ENCODE results near the gene PEX5L.

PEX5L gene

DNA sequence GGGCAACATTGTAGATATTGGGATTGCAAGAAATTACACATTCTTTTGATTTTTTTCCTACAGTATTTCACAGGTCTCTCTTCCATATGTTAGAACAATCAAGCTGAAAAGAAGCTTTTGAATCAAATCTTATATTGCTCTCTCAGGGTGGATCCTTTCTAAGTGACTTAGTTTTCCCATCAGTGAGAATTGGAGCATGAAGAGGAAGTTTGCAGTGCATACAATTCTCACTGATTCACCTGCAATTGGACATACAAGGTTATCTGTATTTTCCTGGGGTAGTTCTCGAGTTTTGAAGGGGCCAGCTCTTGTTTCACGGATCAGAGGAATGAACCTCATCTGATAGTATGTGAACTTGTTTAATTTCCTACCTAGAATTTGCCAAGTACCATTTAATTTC is 150.8 kb downstream of the PEX5L start:
- DNase-seq, result no peak

DNA sequence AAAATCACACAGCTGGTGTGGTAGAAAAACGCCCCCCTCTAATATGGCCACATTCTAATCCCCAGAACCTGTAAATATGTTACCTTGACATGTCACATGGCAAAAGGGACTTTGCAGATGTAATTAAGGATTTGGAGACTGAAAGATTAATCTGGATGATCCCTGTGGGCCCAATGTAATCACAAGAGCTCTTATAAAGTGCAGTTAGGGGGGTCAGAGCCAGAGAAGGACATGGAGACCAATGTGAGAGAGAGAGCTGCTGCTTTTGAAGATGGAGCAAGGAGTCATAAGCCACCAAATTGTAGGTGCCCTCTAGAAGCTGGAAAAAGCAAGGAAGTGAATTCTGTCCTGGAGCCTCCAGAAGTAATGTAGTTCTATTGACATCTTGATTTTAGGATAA is 152.6 kb downstream of the PEX5L start:
- no peak for DNase-seq

DNA sequence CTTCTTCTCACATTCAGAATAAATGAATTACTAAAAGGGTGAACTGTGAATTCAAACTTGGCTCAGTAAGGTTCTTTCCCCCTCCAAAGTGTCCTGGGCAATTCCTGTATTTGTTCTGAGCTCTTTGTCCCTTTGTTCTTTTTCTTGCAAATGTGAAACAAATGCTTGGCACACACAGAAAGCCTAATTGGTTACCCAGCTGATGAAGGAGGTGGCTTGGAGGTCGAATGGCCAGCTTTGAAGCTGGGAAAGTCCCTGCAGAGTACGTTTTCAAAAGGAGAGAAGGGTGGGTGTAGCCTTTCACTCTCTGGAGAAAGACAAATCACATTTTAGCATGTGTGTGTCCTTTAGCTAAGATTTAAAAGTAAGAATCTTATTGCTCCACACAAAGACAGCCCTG is 154.4 kb downstream of the PEX5L start:
- DNase-seq, result no peak

DNA sequence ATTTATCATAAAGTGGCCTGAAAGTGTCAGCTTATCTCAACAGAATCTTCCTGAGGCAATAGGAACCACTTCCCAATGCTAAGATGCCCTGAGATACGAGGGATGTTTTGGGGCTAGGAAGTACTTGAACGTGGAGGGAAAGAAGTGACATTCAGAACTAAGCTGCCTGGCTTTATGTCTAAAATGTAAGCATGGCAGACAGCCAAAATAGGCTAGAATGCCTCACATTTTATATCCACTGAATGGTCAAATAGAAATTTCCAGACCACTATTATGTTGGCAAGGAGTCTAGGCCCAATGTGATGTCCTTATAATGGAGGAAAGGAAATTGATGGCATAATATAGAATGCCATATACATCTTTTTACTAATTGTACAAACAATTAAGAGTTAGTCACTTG is 154.9 kb downstream of the PEX5L start:
- no peak for DNase-seq

DNA sequence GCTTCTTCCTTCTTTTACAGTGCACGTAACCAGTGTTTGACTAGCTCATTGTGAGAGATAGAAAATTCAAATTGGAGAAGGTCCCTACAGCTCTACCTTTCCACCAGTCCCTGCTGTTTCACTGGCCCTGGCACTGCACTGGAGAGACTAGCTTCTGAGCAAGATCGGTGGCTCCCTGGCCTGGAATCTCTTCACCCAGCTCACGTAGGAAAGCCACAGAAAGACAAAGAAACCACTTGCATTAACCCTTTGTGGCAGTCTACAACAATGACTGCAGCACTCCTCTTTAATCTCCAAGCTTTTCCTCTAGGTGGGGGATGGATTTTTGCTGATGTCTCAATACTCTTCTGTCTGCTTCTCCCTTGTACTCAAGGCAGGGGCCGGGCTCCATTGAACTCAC is 155.9 kb downstream of the PEX5L start:
- DNase-seq, result no peak

DNA sequence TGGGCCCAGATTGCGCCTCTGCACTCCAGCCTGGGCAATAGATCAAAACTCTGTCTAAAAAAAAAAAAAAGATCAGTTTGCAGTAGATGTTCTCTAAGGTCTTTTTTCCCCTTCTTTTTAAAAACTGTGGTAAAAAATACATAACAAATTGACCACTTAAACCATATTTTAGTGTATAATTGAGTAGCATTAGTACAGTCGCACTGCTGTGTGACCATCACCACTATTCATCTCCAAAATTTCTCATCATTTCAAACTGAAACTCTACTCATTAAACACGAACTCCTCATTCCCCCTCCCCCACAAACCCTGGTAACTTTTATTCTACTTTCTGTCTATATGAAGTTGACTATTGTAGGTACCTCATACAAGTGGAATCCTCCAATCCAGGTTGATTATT is 160.3 kb downstream of the PEX5L start:
- no peak for DNase-seq

DNA sequence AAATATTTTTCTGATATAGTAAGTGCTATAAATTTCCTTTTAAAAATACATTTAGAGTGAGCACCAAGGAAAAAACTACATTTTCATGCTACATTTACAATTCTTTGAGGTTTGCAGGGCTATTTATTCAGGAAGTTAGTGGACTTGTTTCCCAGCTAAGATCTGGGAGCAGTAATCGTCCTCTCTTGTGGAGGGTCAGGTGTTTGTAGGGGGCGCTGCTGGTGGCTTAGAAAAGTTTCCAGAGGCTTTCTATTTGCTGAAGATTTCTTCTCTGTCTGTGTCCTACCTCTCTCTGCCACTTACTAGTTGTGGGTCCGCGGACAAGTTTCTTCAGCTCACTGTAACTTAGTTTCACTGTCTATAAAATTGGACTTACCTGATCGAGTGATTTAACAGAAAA is 163.9 kb downstream of the PEX5L start:
- DNase-seq, result no peak

DNA sequence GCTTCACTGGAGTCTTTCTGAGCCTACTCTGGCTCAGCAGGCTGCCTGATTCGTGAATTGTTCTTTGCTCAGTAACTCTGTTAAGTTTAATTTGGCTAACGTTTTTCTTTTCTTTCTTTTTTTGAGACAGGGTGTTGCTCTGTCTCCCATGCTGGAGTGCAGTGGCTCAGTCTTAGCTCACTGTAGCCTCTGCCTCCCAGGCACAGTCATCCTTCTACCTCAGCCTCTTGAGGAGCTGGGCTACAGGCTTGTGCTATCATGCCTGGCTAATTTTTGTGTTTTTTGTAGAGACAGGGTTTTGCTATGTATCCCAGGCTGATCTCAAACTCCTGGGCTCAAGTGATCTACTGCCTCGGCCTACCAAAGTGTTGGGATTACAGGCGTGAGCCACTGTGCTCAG is 165.0 kb downstream of the PEX5L start:
- no peak for DNase-seq

DNA sequence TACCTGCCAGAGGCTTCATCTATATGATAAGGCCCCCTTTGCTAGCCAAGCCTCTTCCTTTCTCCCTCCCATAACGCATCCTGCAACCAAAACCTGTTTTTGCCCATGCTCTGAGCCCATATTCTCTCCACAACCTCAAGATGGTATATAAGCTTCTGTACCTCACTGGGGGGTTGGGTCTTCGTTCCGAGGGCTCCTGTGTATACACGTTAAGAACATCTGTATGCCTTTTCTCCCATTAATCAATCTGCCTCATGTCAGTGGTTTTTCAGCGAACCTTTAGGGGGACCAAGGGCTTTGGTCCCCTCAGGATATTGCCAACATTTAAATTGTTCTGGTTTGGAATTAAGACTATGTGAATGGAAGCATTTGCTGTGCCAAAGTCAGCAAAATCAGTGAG is 168.0 kb downstream of the PEX5L start:
- no peak for DNase-seq

DNA sequence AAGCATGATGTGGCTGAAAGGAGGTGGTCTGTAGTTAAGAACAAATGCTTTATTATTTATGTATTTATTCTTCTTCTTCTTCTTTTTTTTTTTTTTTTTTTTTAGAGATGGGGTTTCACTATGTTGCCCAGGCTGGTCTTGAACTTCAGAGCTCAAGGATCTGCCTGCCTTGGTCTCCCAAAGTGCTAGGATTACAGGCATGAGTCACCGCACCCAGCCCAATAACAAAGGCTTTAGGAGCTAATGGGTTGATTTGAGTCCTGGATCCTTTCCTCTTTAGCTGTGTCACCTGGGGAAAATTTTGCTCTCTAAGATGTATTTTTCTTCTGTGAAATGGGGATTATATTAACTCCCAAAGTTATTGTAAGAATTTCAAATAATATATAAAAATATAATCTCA is 168.8 kb downstream of the PEX5L start:
- no peak for DNase-seq

DNA sequence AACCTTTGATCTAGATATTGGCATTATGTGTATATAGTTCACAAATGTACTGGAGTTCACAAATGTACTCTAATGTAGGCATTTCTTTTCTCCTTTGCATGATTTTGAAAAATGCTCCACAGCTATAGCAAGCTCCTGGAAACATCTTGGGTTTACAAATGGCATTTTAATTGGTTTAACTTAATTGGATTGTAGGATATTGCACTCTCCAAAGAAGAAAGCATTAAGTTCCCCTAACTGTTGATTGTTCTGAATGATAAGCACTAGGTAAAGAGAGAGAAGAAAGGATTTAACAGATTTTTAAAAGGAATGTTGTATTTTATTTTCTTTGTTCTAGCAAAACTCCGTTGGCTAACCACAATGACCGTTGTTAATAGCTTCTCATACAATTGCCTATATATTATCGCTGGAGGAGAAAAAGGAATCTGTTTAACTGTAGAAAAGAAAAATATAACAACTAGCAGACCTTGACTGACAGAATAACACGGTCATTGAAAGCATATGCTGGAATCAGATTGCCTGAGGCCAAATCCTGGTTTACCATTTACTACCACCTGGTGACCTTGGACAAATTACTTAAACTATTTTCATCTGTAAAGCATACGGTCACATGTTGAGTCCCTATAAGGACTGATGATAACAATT is 170.8 kb downstream of the PEX5L start:
- no peak for DNase-seq

DNA sequence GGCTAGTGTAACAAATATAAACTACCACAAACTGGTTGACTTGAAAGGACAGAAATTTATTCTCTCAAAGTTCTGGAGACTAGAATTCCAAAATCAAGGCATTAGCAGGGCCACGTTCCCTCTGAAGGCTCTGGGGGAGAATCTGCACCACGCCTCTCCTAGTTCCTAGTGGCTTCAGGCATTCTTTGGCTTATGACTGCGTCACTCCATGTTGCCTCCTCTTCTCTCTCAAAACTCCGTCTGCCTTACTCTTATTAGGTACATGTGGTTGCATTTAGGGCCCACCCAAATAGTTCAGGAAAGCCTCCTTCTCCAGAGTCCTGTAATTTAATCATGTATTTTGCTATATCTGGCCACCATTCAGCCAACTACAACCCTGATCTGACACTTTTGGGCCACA is 174.8 kb downstream of the PEX5L start:
- no peak for DNase-seq

DNA sequence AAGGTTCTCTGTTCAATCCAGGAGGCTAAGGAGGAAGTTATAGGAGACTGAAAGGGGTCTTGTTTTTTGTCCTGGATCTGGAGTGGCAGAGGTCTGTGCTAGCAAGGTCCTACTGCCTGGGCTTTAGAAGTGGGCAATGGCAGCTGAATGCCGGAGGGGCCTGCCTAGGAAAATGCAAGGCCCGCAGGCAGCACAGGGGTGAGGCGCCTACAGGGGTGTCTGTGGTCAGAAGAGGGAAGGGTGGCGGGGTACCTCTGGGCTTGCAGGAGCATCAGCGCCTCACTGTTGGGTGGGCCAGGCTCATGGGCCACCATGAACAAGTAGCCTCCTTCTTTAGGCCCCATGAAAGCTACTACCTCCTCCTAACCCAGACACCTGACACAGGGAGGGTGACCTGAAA is 175.4 kb downstream of the PEX5L start:
- DNase-seq, result no peak

DNA sequence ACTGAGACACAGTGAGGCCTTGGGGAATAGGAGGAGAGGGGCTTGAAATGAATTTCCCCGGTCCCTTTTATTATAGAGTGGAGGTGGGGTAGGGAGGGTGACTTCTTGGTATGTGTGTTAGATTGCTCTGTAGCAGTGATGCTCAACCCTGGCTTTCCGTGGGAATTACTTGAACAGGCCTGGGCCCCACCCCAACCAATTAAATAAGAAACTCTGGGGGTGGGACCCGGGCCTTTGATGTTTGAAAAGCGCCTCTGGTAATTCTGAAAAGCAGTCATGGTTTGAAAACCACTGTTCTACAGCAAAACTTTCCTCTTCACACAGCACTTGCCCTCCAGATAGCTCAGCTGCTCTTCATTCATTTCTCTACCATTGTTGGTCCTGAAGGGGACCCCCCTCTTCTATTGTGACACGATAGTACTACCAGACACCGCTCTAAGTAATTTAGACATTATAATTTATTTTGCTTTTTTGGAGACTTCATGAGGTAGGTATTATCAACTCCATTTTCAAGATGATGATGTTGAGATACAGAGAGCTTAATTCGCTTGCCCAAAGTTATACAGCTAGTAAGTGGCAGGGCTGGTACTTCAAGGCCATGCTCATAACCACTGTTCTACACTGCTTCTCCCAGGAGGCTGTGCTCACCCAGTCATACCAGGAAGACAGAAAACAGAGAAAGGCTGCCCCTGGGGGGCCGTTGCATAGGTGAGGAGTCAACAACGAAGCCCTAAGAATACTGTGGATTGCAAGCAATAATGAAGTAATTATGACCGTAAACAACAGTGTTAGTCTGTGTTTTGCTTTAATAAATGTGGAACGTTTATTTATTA is 176.2 kb downstream of the PEX5L start:
- no peak for DNase-seq

DNA sequence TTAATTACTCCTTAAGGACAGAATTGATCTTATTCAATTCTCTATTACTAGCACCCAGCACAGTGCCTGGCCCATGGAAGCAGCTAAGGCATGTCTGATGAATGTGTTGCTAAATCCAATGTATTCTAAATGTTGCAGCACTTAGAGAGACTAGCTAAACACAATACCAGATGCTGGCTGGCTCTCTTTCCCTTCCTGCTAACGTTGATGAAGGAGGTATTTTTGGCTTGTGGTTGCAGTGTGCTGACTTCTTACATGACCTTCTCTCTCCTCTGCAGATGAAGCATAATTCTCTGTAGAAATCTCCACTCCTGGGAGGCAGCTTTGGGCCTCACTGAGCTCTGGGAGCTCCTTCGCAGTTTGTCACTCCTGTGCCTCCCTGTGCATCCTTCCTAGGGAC is 183.6 kb downstream of the PEX5L start:
- no peak for DNase-seq

DNA sequence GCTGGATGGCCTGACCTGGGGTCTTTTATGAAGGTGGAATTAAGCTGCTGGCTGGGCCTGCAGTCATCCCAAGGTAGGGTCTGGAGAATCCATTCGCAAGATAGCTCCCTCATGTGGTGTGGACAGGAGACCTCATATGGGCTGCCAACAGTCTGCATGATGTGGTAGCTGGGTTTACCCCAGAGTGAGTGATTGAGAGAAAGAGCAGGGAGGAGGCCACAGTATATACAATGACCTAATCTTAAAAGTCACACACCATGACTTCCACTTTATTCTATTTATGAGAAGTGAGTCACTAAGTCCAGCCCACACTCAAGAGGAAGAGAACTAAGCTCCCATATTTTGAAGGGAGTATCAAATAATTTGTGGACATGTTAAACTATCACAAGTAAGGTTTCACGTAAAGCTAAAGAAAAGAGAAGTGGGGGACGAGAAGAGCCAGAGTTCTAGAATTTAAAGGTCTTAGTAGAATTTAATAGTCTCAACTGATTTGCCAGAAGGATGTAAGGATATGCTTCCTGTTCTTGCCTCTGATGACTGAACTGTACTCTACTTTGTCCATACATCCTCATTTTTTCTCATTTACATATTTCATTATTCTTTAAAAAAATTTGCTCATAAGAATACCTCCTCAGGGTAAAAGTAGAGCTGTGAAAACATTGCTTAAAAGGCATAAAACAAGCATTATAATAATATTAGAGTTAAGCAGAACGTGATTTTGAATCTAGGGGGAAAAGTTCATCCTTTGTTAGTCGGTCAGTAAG is 184.4 kb downstream of the PEX5L start:
- no peak for DNase-seq

DNA sequence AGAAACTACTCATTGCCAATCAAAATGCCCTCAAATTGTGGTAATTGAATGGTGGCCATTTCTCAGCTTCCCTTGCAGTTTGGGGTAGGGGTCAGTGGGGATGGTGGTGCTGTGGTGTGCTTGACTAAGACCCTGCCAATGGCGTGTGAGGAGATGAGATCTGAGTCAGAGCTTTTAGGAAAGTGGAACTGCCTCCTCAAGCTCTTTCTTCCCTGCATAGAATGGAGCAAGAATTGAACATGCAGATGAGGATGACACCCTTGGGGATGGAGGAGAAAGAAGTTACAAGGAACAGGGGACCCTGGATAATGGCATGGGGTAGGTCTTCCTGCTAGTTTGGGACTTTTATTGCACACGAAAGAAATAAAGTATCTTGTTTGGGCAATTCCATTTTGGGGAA is 188.0 kb downstream of the PEX5L start:
- no peak for DNase-seq

DNA sequence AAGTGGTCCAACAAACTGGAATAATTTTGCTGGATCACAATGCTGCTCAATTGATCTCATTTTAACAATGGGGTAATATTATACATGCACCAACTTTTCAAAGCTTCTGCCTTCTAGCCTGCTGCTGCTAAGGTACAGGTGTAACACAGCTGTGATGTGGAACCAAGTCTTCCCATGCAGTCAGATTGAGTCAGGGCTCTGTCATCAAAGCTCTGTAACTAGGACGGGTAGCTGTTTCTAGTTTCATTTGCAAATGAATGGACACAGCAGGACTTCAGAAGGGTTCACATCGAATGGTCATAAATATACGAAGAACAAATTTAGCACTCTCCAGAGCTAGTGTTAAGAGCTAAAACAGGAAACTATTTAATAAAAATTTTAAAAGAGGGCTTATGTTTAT is 194.7 kb downstream of the PEX5L start:
- DNase-seq, result no peak

DNA sequence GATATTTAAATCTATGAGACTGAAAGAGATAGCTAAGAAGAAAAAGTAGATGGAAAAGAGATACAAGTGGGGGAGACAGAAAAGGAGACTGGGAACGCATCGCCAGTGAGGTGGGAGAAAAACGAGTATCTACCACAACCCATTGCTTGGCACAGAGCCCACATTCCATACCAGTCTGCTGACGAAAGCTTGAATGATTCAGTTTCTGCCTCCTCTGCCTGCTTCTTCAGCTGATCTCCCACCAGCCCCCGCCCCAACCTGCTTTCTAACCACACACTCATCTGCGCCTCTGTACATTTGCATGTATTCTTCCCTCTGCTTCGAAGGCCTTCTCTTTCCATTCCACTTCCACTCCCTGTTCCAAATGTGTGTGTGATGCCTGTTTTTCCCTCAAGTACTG is 195.8 kb downstream of the PEX5L start:
- DNase-seq, result no peak

DNA sequence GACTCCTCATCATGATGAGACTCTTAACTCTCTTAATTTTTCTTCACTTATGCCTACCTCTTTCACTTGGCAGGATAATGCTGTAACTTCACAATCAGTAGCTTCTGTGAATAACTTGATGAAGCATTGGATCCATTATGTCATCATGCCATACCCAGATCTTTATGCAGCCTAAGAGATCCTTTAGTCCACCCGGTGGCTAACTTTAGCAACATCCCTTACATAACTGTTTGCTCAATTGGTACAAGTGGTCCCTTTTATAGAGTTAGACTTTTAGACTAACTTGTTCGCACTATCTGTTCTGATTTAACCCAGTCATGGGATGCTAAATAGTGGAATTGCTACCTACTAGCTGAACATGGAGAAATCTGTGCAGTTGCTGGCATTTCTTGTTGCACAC is 199.4 kb downstream of the PEX5L start:
- no peak for DNase-seq

DNA sequence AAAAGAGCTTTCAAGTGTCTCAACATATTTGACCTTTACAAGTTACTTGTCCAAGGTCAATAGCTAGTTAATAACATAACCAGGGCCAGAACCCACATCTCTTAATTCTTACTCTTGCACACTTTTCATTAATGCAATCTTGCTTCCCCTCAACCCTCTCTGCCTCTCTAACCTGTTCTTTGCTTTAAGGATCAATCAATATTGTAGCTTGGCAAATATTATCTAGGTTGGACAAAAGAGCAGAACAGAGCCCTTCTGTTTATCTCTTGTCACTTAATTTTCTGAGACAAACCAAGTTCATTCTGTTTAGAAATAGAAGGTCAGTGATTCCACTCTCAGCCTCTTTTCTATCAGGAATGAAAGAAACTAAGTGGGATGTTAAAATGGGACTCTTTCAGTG is 203.4 kb downstream of the PEX5L start:
- DNase-seq, result no peak

DNA sequence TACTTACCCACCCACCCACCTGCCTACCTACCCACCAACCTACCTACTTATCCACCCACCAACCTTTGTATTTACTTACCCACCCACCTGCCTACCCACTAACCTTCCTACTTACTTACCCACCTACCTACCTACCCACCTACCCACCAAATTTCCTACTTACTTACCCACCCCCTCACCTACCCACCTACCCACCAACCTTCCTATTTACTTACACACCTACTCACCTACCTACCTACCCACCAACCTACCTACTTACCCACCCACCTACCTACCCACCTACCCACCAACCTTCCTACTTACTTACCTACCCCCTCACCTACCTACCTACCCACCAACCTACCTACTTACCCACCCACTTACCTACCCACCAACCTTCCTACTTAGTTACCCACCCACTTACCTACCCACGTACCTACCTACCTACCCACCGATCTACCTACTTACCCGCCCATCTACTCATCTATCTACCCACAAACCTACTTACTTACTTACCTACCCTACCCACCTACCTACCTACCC is 204.3 kb downstream of the PEX5L start:
- DNase-seq, result no peak

DNA sequence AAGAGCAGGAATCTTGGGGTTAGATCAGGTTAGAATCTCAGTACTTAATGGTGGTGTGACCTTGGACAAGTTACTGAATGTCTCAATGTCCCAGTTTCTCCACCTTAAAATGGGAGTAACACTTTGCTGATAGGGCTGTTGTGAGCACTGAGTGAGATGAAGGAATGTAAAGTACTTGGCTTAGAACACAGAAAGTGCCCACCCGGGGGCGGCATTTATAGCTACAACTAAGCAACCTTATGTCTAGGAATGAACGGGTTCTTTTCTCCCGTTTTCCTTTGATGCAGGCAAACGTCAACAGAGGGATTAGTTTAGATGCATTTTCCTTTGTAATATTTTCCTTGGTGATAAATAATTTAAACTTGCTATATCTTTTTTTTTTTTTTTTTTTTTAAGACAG is 207.3 kb downstream of the PEX5L start:
- DNase-seq, result no peak

DNA sequence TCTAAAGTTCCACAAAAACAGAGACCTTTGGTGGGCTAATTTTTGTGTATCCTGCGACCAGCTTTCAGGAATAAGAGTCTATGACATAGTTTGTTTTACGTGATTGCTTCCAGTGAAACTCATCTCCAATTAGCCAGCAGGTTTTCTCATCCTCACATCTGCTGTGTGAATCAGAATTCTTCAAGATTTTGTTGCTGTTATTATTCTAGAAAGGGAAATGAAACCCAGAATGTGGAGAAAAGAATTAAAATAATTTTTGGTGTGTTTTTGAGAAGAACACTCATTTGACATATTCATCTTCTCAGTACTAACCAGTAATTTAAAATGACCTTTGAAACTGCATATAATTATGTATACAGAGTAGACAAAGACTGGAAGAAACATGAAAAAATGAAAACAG is 208.0 kb downstream of the PEX5L start:
- no peak for DNase-seq
